Osteoblast (primary cell): ENCODE data around the gene CABLES1. TPM values are rescaled to one million over a fixed set of nuclear protein-coding genes. Genes with fewer than 3 reads are reported as not detected.

Source experiments
- DNase-seq: peaks from one replicate; pipeline ENCODE4 v3.0.0; 2011; ENCODE audit warnings: low spot score, mixed read lengths; ENCODE audit not compliant: insufficient read length; ENCODE audit errors: missing footprints
- H2AFZ ChIP-seq: 2 replicates; pipeline ENCODE4 v1.6.0; 2011; ENCODE audit warnings: mild to moderate bottlenecking, low read length
- H3K27ac ChIP-seq: 2 replicates; pipeline ENCODE4 v1.5.1; 2011; ENCODE audit warnings: mild to moderate bottlenecking, low read depth, low read length, moderate library complexity
- H3K27me3 ChIP-seq: 2 replicates; pipeline ENCODE4 v1.6.0; 2012; ENCODE audit warnings: mild to moderate bottlenecking, control low read depth, inconsistent platforms, low read length, moderate library complexity; ENCODE audit not compliant: insufficient read depth
- H3K36me3 ChIP-seq: 2 replicates; pipeline ENCODE4 v1.5.1; 2011; ENCODE audit warnings: mild to moderate bottlenecking, low read length, control low read depth, moderate library complexity; ENCODE audit not compliant: insufficient read depth
- H3K4me1 ChIP-seq: 2 replicates; pipeline ENCODE4 v1.5.1; 2011; ENCODE audit warnings: mild to moderate bottlenecking, low read length, control low read depth, moderate library complexity; ENCODE audit not compliant: insufficient read depth
- H3K4me2 ChIP-seq: 2 replicates; pipeline ENCODE4 v1.6.0; 2011; ENCODE audit warnings: mild to moderate bottlenecking, low read length; ENCODE audit not compliant: insufficient read depth
- H3K4me3 ChIP-seq: fragments of 200-600 bp; sonication (generic); 3 replicates; pipeline ENCODE4 v1.5.1; 2012; ENCODE audit warnings: mild to moderate bottlenecking, low read length, inconsistent platforms; ENCODE audit not compliant: insufficient read depth
- H3K79me2 ChIP-seq: 2 replicates; pipeline ENCODE4 v1.6.0; 2012; ENCODE audit warnings: mild to moderate bottlenecking, low read length, control low read depth, inconsistent platforms; ENCODE audit not compliant: insufficient read depth
- H3K9me3 ChIP-seq: 2 replicates; pipeline ENCODE4 v1.5.1; 2011; ENCODE audit warnings: low read depth, low read length, control low read depth
- H4K20me1 ChIP-seq: 2 replicates; pipeline ENCODE4 v1.6.0; 2012; ENCODE audit warnings: mild to moderate bottlenecking, low read length, control low read depth; ENCODE audit not compliant: insufficient read depth
- CTCF ChIP-seq: IDR thresholded peaks from 2 replicates; pipeline ENCODE4 v1.5.1; 2011; ENCODE audit warnings: mild to moderate bottlenecking, low read depth, low read length, moderate library complexity; ENCODE audit errors: extremely low read depth
- total RNA-seq: library from RNA; depleted of rRNA; stranded (reverse); fragments of >200 nt; gene quantifications from 2 replicates; pipeline ENCODE4 v1.2.3, GENCODE V29; 2012

CABLES1 gene
- total RNA-seq, 1 donor = 13.0 TPM

GRCh38 chr18:23102493-23103261 is 32.6 kb upstream of the CABLES1 start:
- H3K4me3 ChIP-seq = no peak overlapping the region
- no peaks in the 10 kb centered on the region for H3K79me2 ChIP-seq
- peaks cover 23% of the 10 kb centered on the region for H3K4me1 ChIP-seq
- DNase-seq = no peak
- TF ChIP-seq CTCF = no peak
- H4K20me1 ChIP-seq = no peaks in the 10 kb centered on the region
- no peak overlapping the region for H3K27ac ChIP-seq
- no peak overlapping the region for H3K4me2 ChIP-seq
- H3K36me3 ChIP-seq = no peaks in the 10 kb centered on the region
- H2AFZ ChIP-seq = no peak overlapping the region
- H3K9me3 ChIP-seq = no peaks in the 10 kb centered on the region
- no peaks in the 10 kb centered on the region for H3K27me3 ChIP-seq

GRCh38 chr18:23103449-23103848 is 31.8 kb upstream of the CABLES1 start:
- DNase-seq = no peak
- Histone ChIP-seq H2AFZ (no peak overlapping the region), H3K4me1 (peaks cover 31% of the 10 kb centered on the region), H3K79me2 (no peaks in the 10 kb centered on the region), H3K36me3 (no peaks in the 10 kb centered on the region), H3K9me3 (no peaks in the 10 kb centered on the region), H3K27ac (no peak overlapping the region), H3K27me3 (no peaks in the 10 kb centered on the region), H3K4me3 (no peak overlapping the region), H4K20me1 (no peaks in the 10 kb centered on the region), H3K4me2 (no peak overlapping the region)
- no peak for TF ChIP-seq CTCF

GRCh38 chr18:23105030-23105429 is 30.3 kb upstream of the CABLES1 start:
- Histone ChIP-seq H3K27me3 (no peaks in the 10 kb centered on the region), H3K4me1 (peaks cover 33% of the 10 kb centered on the region), H3K4me3 (no peak overlapping the region), H3K36me3 (no peaks in the 10 kb centered on the region), H4K20me1 (no peaks in the 10 kb centered on the region), H3K79me2 (no peaks in the 10 kb centered on the region), H2AFZ (no peak overlapping the region), H3K4me2 (no peak overlapping the region), H3K9me3 (no peaks in the 10 kb centered on the region), H3K27ac (no peak overlapping the region)
- DNase-seq = no peak
- TF ChIP-seq CTCF = no peak

- no peaks in the 10 kb centered on the region for H4K20me1 ChIP-seq
- peaks cover 33% of the 10 kb centered on the region for H3K4me1 ChIP-seq
- H3K4me2 ChIP-seq = no peak overlapping the region
- H3K9me3 ChIP-seq = no peaks in the 10 kb centered on the region
- no peak for DNase-seq
- no peaks in the 10 kb centered on the region for H3K79me2 ChIP-seq
- H3K4me3 ChIP-seq = no peak overlapping the region
- H3K27ac ChIP-seq = peak overlapping the region; percentile 98
- no peak for TF ChIP-seq CTCF
- no peak overlapping the region for H2AFZ ChIP-seq
- H3K36me3 ChIP-seq = no peaks in the 10 kb centered on the region
- no peaks in the 10 kb centered on the region for H3K27me3 ChIP-seq
These were observed 29.6 kb upstream of the CABLES1 start for GRCh38 chr18:23105581-23106219.
